ENCODE results near the gene CD6. TPM values are rescaled to one million over a fixed set of nuclear protein-coding genes. Genes with fewer than 3 reads are reported as not detected.

Gene CD6
- total and polyA plus RNA-seq, 4 donors, result 0.61 to 8.4 (median 3.3) TPM

GRCh38 chr11:60950933-60951605 lies 20.4 kb upstream of the CD6 start:
- peaks cover 36% of the 10 kb centered on the region for H3K4me1 ChIP-seq (ENCODE audit: control insufficient read depth, insufficient read depth, low read length)
- peak overlapping the region; percentile 81 for H3K27ac ChIP-seq (ENCODE audit: low read depth, low read length)
- H3K4me3 ChIP-seq (ENCODE audit: low read depth, low read length), result peak overlapping the region; percentile 49

DNA sequence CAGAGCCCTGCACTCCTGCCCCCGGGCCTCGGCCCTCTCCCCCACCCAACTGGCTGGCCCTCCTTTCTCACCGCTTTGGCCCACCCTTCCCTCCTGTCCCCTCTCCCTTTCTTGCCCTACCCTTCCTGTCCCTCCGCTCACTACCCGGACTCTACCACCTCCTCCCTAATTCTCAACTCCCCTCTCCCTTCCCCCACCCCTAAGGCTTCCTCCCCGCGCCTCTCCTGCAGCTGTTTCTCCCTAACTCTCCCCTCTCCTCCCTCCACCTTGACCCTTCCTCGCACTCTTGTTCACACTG lies 19.9 kb upstream of the CD6 start:
- peak overlapping the region; percentile 81 for H3K27ac ChIP-seq (ENCODE audit: low read depth, low read length)
- H3K4me3 ChIP-seq (ENCODE audit: low read depth, low read length), result peak overlapping the region; percentile 31
- H3K9me3 ChIP-seq (ENCODE audit: control insufficient read depth, insufficient read depth, low read length), result no peaks in the 10 kb centered on the region
- H3K36me3 ChIP-seq (ENCODE audit: control insufficient read depth, insufficient read depth, low read length), result no peaks in the 10 kb centered on the region
- H3K27me3 ChIP-seq (ENCODE audit: control insufficient read depth, insufficient read depth, low read length), result peaks cover 32% of the 10 kb centered on the region
- peaks cover 31% of the 10 kb centered on the region for H3K4me1 ChIP-seq (ENCODE audit: control insufficient read depth, insufficient read depth, low read length)
- 11% methylated on average over 8 of the region's 8 CpGs for WGBS (ENCODE audit: insufficient coverage)
- no peak for DNase-seq (ENCODE audit: low read depth in 4 of 6, low spot score in 6 of 6)

More at GRCh38 chr11:60950933-60951605, 20.4 kb upstream of the CD6 start:
- Histone ChIP-seq H3K9me3 (ENCODE audit: control insufficient read depth, insufficient read depth, low read length) (no peaks in the 10 kb centered on the region), H3K36me3 (ENCODE audit: control insufficient read depth, insufficient read depth, low read length) (no peaks in the 10 kb centered on the region), H3K27me3 (ENCODE audit: control insufficient read depth, insufficient read depth, low read length) (peaks cover 31% of the 10 kb centered on the region)
- WGBS (ENCODE audit: insufficient coverage), result 5% methylated on average over 85 of the region's 86 CpGs
- DNase-seq (ENCODE audit: low read depth in 4 of 6, low spot score in 6 of 6), result peak in 1 of 6 donors; percentile 34

GRCh38 chr11:60951904-60952741 lies 19.4 kb upstream of the CD6 start, which contains the start of gene SLC15A3:
Gene SLC15A3 (minus strand): TSS chr11:60952176. CDS start chr11:60951551, 625 bp downstream.
- Histone ChIP-seq H3K27me3 (ENCODE audit: control insufficient read depth, insufficient read depth, low read length) (peaks cover 33% of the 10 kb centered on the region), H3K27ac (ENCODE audit: low read depth, low read length) (peak within 1 kb of the TSS; percentile 81), H3K4me3 (ENCODE audit: low read depth, low read length) (peak within 1 kb of the TSS; percentile 49), H3K36me3 (ENCODE audit: control insufficient read depth, insufficient read depth, low read length) (no peaks in the 10 kb centered on the region), H3K9me3 (ENCODE audit: control insufficient read depth, insufficient read depth, low read length) (no peaks in the 10 kb centered on the region), H3K4me1 (ENCODE audit: control insufficient read depth, insufficient read depth, low read length) (peaks cover 27% of the 10 kb centered on the region)
- no peak for DNase-seq (ENCODE audit: low read depth in 4 of 6, low spot score in 6 of 6)
- 41% methylated on average over 18 of the region's 23 CpGs for WGBS (ENCODE audit: insufficient coverage)

GRCh38 chr11:60952742-60953170 lies 18.7 kb upstream of the CD6 start:
- no peak for DNase-seq (ENCODE audit: low read depth in 4 of 6, low spot score in 6 of 6)
- Histone ChIP-seq H3K4me3 (ENCODE audit: low read depth, low read length) (peak overlapping the region; percentile 31), H3K9me3 (ENCODE audit: control insufficient read depth, insufficient read depth, low read length) (no peaks in the 10 kb centered on the region), H3K27ac (ENCODE audit: low read depth, low read length) (peak overlapping the region; percentile 81), H3K36me3 (ENCODE audit: control insufficient read depth, insufficient read depth, low read length) (no peaks in the 10 kb centered on the region), H3K4me1 (ENCODE audit: control insufficient read depth, insufficient read depth, low read length) (peaks cover 20% of the 10 kb centered on the region), H3K27me3 (ENCODE audit: control insufficient read depth, insufficient read depth, low read length) (peaks cover 33% of the 10 kb centered on the region)
- 64% methylated on average over 3 of the region's 3 CpGs for WGBS (ENCODE audit: insufficient coverage)

DNA sequence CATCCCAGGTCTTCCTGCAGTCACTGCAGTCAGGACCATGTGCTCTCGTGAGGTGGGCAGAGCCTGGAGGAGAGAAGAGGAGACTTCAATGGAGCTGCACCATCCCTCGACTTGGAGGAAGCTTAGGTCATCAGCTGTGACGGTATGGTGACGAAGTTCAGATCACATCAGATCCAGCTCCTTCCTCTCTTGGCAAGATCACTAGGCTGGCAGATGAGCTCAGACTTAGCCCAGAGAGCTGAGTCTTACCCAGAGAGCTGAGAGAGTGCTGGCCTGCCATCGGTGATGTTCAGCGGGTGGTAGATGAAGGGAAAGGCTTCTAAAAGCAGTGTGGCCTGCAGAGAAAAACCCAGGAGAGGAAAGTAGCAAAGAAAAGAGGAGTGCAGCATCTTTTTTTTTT lies 17.7 kb upstream of the CD6 start:
- Histone ChIP-seq H3K27me3 (ENCODE audit: control insufficient read depth, insufficient read depth, low read length) (peaks cover 33% of the 10 kb centered on the region), H3K4me3 (ENCODE audit: low read depth, low read length) (no peak overlapping the region), H3K9me3 (ENCODE audit: control insufficient read depth, insufficient read depth, low read length) (no peaks in the 10 kb centered on the region), H3K36me3 (ENCODE audit: control insufficient read depth, insufficient read depth, low read length) (no peaks in the 10 kb centered on the region), H3K27ac (ENCODE audit: low read depth, low read length) (no peak overlapping the region), H3K4me1 (ENCODE audit: control insufficient read depth, insufficient read depth, low read length) (peaks cover 16% of the 10 kb centered on the region)
- no CpG with 5 or more reads among the region's 6 CpGs for WGBS (ENCODE audit: insufficient coverage)
- DNase-seq (ENCODE audit: low read depth in 4 of 6, low spot score in 6 of 6), result no peak

DNA sequence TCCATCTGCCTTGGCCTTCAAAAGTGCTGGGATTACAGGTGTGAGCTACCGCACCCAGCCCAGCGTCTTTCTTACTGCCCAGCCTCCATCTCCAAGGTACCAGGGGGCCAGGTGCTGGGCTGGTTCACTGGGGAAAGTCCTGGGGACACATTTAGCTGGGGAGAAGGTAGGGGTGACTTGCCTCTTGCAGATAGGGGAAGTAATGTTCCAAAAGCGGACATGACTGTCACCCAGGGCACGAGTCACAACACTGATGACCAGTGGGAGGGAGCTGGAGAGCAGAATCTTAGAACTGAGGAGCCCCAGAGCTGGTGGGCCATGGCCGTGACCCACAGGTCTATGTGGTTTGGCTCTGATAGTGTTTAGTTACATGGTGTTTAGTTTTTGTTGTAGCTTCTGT lies 17.1 kb upstream of the CD6 start:
- Histone ChIP-seq H3K27me3 (ENCODE audit: control insufficient read depth, insufficient read depth, low read length) (peaks cover 33% of the 10 kb centered on the region), H3K4me3 (ENCODE audit: low read depth, low read length) (no peak overlapping the region), H3K27ac (ENCODE audit: low read depth, low read length) (no peak overlapping the region), H3K36me3 (ENCODE audit: control insufficient read depth, insufficient read depth, low read length) (no peaks in the 10 kb centered on the region), H3K4me1 (ENCODE audit: control insufficient read depth, insufficient read depth, low read length) (peaks cover 12% of the 10 kb centered on the region), H3K9me3 (ENCODE audit: control insufficient read depth, insufficient read depth, low read length) (no peaks in the 10 kb centered on the region)
- WGBS (ENCODE audit: insufficient coverage), result 80% methylated on average over 2 of the region's 5 CpGs
- DNase-seq (ENCODE audit: low read depth in 4 of 6, low spot score in 6 of 6), result no peak

DNA sequence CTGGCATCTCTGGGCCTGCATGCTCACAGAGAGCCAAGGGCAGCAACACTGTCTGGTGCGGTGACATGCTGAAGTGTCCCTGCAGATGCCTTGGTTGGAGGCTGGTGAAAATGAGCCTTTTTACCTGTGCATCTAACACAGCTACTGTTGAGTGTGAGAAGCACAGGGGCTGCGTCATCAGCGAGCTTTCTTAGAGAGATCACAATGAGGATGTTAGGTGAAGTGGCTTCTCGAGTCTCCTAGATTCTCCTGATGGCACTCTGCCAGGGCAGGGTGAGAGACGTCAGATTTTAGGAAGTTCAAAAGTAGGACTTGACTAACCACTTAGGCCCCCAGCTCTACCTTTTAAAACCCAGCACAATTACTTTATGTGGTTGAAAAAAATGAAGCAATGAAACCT lies 15.9 kb upstream of the CD6 start:
- no peak for DNase-seq (ENCODE audit: low read depth in 4 of 6, low spot score in 6 of 6)
- no peak overlapping the region for H3K27ac ChIP-seq (ENCODE audit: low read depth, low read length)
- peaks cover 26% of the 10 kb centered on the region for H3K27me3 ChIP-seq (ENCODE audit: control insufficient read depth, insufficient read depth, low read length)
- H3K4me1 ChIP-seq (ENCODE audit: control insufficient read depth, insufficient read depth, low read length), result peaks cover 11% of the 10 kb centered on the region
- 100% methylated on average over 2 of the region's 5 CpGs for WGBS (ENCODE audit: insufficient coverage)
- H3K36me3 ChIP-seq (ENCODE audit: control insufficient read depth, insufficient read depth, low read length), result no peaks in the 10 kb centered on the region
- H3K4me3 ChIP-seq (ENCODE audit: low read depth, low read length), result no peak overlapping the region
- no peaks in the 10 kb centered on the region for H3K9me3 ChIP-seq (ENCODE audit: control insufficient read depth, insufficient read depth, low read length)

DNA sequence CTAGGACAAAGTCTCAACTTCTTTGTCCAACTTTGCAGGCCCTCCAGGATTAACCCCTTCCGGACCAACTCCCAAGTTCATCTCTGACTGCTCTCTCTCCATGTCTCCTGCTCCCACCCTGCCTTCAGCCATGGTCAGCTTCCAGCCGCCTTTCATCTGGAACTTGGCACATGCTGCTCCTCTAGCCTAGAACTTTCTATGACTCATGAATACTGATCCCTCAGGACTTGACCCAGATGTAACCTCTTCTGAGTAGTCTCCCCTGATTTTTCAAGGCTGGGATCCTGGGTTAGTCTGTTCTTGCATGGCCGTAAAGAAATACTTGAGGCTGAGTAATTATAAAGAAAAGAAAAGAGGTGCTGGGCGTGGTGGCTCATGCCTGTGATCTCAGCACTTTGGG lies 14.3 kb upstream of the CD6 start:
- H3K27me3 ChIP-seq (ENCODE audit: control insufficient read depth, insufficient read depth, low read length), result peaks cover 13% of the 10 kb centered on the region
- 83% methylated on average over 3 of the region's 4 CpGs for WGBS (ENCODE audit: insufficient coverage)
- no peak overlapping the region for H3K27ac ChIP-seq (ENCODE audit: low read depth, low read length)
- no peaks in the 10 kb centered on the region for H3K9me3 ChIP-seq (ENCODE audit: control insufficient read depth, insufficient read depth, low read length)
- no peak overlapping the region for H3K4me3 ChIP-seq (ENCODE audit: low read depth, low read length)
- peaks cover under 1% of the 10 kb centered on the region for H3K4me1 ChIP-seq (ENCODE audit: control insufficient read depth, insufficient read depth, low read length)
- no peaks in the 10 kb centered on the region for H3K36me3 ChIP-seq (ENCODE audit: control insufficient read depth, insufficient read depth, low read length)
- no peak for DNase-seq (ENCODE audit: low read depth in 4 of 6, low spot score in 6 of 6)

GRCh38 chr11:60959431-60959830 lies 12.0 kb upstream of the CD6 start:
- DNase-seq (ENCODE audit: low read depth in 4 of 6, low spot score in 6 of 6), result peak in 1 of 6 donors; percentile 22
- H3K9me3 ChIP-seq (ENCODE audit: control insufficient read depth, insufficient read depth, low read length), result no peaks in the 10 kb centered on the region
- 56% methylated on average over 2 of the region's 6 CpGs for WGBS (ENCODE audit: insufficient coverage)
- peaks cover 4% of the 10 kb centered on the region for H3K27me3 ChIP-seq (ENCODE audit: control insufficient read depth, insufficient read depth, low read length)
- no peaks in the 10 kb centered on the region for H3K4me1 ChIP-seq (ENCODE audit: control insufficient read depth, insufficient read depth, low read length)
- H3K36me3 ChIP-seq (ENCODE audit: control insufficient read depth, insufficient read depth, low read length), result no peaks in the 10 kb centered on the region
- no peak overlapping the region for H3K27ac ChIP-seq (ENCODE audit: low read depth, low read length)
- H3K4me3 ChIP-seq (ENCODE audit: low read depth, low read length), result no peak overlapping the region
